ENCODE measurements around the gene CD1D.
"Not testable (repeated sequence)": the region's sequence is repeated elsewhere in the genome, so short reads cannot be mapped to it uniquely, and the experiment has no call there.

CD1D gene

DNA sequence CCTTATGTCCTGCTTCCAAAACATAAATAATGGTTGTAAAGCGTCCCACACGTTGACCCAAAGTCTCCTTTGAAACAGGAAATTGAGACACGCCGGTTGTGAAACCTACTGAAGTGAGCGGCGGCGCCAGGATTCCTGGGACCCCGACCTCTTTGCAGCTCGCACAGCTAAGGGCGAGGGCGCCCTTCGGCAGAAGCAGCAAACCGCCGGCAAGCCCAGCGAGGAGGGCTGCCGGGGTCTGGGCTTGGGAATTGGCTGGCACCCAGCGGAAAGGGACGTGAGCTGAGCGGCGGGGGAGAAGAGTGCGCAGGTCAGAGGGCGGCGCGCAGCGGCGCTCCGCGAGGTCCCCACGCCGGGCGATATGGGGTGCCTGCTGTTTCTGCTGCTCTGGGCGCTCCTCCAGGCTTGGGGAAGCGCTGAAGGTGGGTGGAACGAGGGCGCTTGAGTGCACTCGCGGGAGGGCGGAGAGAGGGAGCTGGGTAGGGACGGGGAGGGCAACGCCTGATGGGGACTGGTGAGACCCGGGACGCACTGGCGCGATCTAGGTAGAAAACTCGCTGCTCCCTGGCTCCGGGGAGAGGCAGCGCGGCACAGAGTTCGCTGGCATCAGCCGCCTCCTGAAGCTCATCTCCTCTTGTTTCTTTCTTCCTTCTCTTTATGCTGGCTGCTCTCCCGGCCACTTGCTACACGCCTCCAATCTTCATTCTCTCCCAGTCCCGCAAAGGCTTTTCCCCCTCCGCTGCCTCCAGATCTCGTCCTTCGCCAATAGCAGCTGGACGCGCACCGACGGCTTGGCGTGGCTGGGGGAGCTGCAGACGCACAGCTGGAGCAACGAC, at the start of gene CD1D:
CD1D (plus strand) TSS at position 155 of the 836 bp plus-strand sequence; CDS start at position 362, 207 bp downstream.
- DNase-seq (ENCODE audit: low read depth in 1 of 2, low spot score in 1 of 2), result no peak

DNA sequence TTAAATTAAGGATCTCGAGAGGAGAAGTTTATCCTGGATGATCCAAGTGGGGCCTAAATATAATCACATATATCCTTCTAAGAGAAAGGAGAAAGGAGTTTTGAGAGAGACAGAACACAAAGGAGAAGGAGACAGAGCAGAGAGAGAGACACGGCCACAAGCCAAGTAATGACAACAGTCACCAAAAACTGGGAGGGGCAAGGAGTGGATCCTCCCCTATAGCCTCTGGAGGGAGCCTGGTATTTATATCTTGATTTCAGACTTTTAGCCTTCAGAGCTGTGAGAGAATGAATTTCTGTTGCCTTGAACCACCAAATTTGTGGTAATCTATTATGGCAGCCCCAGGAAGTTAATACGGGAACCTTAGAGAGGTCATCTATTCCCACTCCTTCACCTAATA, 49.5 kb upstream of the CD1D start:
- DNase-seq (ENCODE audit: low read depth in 1 of 2, low spot score in 1 of 2), result no peak

DNA sequence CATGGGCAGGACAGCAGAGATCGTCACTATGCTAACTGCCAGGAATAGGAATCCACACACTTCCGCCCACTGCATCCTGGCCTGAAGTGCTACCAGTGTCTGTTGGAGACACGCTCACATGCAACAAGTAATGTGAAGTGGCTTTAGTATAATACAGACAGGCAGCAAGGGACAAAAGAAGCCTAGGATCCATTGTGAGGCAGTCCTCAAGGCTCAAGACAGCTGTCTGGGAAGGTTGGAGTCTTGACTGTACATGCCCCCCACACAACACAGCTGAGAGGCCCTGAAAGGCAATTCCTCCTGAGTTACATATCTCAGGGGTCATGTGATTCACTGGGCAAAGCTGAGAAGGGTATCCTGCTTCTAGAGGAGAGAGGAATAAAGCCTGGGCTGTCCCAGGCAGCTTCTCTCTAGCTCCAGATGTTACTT, 39.9 kb upstream of the CD1D start:
- no peak for DNase-seq (ENCODE audit: low read depth in 1 of 2, low spot score in 1 of 2)

DNA sequence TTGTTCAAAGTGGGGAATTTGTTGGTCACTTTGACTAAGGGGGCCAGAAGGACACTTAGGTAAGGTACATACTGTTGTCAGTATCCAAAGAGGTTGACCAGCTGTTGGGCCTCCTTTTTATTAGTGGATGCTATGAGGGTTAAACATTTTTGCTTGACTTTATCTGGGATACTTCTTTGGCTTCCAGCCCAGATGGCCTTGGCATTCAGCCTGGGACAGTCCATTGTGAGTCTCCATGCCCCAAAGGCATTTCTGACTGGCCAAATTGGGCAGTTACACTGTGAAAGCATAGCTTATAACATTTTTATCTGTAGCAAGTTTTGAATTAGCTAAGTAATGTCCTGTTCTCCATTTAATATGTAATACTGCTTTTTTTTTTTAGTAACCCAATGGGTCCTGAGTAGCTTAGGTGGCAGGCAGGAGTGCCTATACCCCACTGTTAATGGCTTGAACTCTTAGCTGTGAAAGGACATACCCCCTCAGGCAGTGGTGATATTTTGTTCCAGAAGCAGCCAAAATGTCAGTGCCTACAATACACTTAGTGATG, 35.4 kb upstream of the CD1D start:
- no peak for DNase-seq (ENCODE audit: low read depth in 1 of 2, low spot score in 1 of 2)

DNA sequence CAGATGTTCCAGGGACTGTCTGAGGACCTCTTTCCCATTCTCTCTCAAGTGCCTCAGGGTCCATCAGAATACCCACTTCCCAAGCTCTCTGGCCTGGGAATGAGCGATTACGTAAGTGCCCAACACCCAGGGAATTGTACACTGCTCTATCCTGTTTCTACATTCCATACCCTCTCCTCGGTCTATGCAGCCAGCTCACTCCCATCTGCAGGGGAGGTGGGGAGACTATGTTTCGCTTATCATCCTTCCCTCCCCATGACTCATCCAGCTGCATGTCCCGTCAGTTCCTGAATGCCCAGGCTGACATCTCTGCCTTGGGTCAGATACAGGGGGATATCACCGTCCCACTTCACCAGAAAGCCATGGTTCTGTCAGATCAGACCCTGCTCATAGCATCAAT, 34.5 kb upstream of the CD1D start:
- DNase-seq (ENCODE audit: low read depth in 1 of 2, low spot score in 1 of 2), result no peak

DNA sequence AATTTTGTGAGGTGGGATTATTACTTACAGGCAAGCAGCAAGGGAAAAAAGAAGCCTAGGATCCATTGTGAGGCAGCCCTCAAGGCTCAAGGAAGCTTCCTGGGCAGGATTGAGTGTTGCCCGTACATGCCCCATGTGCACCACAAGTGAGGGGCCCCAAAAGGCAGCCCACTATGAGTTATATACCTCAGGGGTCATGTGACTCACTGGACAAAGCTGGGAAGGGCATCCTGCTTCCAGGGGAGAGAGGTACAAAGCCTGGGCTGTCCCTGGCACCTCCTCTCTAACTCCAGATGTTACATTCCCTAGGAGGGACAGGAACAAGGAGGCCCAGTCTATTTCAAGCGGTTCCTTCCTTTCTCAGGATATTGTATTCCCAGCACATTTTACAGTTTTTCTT, 34.0 kb upstream of the CD1D start:
- no peak for DNase-seq (ENCODE audit: low read depth in 1 of 2, low spot score in 1 of 2)

DNA sequence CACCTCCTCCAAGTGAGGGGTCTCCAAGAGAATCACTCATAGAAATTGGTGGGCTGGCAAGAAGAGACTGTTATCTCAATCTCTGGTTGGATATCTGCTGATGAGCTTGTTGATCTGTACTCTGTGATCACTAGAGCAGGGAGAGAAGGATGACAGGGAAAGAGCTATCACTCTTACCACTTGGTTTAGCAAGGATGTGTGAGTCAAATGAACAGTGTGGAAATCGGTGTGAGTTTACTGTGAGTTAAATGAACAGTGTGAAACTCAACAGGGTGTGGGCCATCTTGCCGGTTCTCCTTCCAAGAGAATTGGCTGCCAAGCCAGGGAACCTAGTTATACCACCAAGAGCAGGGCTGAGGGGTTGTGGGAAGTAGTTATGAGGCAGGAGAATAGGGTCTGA, 33.3 kb upstream of the CD1D start:
- no peak for DNase-seq (ENCODE audit: low read depth in 1 of 2, low spot score in 1 of 2)

DNA sequence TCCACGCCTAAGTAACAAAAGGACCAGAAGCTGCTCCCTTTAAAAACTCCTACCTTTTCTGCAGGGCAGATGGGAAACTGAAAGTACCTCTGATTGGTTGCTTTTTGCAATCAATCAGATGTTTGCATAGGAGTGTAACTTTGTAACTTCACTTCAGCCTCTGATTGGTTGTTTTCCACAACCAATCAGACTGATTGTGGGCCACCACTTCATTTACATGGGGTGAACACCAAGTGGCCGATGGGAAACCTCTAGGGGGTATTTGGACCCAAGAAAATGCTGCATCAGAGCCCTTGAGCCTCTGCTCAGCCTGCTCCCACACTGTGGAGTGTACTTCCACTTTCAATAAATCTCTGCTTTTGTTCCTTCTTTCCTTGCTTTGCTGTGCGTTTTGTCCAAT, 32.8 kb upstream of the CD1D start:
- no peak for DNase-seq (ENCODE audit: low read depth in 1 of 2, low spot score in 1 of 2)

DNA sequence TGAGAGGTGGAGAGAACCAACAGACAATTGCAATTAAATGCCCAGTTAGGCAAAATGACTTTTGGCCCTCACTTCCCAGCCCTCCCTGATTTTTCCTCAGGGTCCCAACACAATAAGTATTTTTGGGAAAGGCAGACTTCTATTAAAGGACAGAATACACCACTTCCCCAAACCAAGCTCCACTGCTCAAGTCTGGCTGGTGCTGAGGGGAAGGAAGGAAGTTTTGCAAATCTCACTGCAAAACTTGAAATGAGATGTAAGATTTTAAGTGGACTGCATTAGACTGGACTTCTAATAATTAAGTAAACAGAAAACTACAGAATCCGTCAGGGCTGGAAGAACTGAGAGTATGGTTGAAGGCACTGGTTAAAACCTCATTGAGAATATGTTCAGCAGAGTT, 32.2 kb upstream of the CD1D start:
- no peak for DNase-seq (ENCODE audit: low read depth in 1 of 2, low spot score in 1 of 2)

DNA sequence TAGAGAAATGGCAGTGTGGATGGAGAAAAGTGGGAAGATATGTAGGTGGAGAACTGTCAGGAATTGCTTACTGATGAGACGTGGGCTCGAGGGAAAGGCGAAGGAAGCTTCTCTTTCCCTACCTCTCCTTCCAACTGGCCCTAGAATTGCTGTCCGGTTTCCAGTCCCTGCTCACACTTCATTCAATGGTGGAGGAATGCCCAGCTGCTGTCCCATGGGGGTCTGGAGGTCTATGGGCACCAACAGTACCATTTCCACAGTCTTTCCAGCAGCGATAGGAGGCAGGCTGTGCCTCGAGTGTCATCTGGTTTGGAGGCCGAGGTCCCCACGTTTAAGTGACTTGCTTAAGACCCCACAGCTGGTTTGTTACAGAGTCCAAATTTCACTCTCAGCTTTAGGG, 31.5 kb upstream of the CD1D start:
- no peak for DNase-seq (ENCODE audit: low read depth in 1 of 2, low spot score in 1 of 2)

DNA sequence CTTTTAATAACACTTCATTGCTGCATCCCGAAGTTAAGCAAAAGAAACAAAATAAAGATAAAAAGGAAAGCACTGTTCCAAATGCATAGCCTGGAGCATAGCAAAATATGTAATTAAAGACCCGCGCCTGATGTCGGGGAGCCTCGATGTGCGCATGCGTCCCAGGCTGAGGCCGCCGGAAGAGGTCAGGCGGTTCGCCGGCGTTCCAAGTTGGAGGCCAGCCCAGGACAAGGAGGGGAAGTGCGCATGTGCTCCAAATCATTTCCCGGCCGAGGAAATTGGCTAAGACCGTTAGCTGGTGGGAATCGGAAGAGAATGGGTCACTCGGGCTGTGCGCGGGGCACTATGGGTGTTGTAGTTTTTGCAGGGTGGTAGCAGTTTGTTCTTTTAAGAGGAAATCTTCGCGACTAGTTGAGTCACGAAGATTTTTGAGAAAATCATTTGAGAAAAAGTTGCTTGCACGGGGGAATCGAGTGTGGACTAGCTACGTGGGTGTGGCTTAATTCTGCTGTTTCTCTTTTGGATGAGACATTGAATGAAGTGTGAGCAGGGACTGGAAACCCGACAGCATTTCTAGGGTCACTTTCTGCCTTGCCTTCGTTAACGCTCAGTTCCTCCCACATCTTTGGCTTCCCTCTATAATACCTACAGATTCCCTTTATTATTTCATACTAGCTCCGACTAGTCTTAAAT, 31.0 kb upstream of the CD1D start:
- DNase-seq (ENCODE audit: low read depth in 1 of 2, low spot score in 1 of 2), result peak; percentile 11 to 55

DNA sequence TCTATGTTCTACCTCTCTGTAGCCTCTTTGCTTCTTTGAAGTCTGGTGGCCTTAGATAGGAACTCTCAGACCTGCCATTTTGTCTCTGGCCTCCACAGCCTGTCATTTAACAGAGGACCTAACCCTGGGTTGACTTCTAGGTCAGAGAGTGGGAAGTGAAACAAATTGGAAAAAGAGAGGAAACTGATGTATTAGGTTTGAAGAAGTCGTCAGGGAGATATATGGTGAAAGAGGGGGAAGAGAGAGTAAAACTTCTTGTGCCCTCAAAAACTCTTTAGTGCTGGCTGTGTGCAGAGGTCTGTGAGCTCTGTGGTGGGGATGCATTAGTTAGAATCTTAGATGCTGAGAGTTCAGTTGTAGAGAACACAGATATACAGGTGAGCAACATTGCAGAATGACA, 30.2 kb upstream of the CD1D start:
- no peak for DNase-seq (ENCODE audit: low read depth in 1 of 2, low spot score in 1 of 2)

DNA sequence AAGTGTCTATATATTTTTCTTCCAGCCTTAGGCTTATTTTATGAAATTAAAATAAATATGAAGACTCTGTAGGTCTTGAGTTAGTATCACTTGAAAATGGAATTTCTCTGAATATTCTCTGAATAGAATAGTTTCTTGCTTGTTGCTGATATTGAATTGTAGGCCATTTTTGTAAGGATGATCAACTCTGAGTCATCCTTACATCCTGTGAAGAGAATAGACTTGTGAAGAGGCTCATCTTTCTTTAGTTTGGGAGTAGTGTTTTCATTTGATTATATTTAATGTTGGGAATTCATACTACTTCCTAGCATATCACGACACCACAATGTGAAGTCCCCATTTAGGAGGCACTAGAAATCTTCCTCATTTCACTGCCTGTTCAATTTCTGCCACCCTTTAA, 27.5 kb upstream of the CD1D start:
- no peak for DNase-seq (ENCODE audit: low read depth in 1 of 2, low spot score in 1 of 2)

DNA sequence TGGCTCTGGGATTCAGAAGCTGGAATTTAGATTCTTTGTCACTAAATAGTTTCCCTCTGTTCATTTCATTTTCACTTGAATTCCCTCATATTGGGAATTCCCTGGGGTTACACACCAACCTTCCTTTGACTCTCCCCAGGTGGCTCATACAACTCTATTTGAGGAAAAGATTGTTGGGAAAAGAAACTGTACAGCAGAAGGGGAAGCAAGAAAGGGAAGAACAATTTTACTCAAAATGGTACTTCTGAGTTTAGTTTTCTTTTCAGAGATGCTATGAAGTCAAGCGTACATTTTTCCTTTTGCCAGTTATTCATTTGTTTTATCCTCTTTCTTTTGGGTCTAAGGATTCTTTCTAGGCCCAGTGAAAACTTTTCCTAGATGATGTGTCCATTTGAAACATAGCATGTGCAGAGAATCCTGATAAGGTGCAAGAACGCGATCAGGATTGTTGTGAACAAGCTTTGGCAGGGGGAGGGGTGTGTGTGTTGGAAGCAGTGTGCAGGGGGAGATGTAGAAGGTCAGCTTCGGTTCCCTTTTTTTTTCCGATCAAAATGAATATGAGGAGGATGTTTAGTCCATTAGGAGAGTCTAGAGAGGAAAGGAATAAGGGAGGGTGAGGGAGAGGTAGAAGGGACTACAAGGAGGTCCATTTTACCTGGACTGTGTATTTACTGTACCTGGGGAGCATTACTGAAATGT, 26.8 kb upstream of the CD1D start:
- DNase-seq (ENCODE audit: low read depth in 1 of 2, low spot score in 1 of 2), result no peak

DNA sequence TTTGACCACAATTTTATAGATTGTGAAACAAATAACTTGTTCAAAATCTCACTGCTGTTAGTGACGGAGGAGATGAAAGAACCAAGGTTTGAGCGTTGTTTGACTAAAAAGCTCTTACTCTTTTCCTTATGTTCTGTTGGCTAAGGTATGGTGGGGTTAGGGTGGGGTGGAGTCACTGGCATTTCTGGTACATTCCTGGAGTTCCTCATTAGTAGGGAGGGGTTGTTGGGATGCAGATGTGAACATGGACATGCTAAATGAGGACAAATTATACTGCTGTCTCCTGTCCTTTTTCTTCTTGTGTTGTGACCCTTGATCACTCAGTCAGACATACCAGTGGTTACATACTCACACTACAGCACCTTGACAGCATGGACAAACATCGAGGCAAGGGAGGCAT, 26.2 kb upstream of the CD1D start:
- DNase-seq (ENCODE audit: low read depth in 1 of 2, low spot score in 1 of 2), result no peak

DNA sequence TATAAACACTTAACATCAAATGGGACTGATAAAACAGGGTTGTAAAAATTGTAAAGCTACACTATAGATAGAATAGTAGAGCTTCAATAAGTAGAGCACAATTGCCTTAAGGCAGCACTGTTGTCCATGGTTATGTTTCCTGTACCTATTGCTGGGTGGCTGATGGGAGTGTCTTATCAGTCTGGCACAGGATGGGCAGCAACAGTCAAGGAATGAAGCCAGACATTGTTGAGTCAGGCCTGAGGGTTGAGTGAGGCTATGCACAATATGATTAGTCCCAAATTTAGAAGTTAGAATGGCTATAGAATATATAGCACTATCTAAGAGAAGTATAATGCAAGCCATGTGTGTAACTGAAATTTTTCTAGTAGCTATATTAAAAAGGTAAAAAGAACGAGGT, 25.0 kb upstream of the CD1D start:
- no peak for DNase-seq (ENCODE audit: low read depth in 1 of 2, low spot score in 1 of 2)

DNA sequence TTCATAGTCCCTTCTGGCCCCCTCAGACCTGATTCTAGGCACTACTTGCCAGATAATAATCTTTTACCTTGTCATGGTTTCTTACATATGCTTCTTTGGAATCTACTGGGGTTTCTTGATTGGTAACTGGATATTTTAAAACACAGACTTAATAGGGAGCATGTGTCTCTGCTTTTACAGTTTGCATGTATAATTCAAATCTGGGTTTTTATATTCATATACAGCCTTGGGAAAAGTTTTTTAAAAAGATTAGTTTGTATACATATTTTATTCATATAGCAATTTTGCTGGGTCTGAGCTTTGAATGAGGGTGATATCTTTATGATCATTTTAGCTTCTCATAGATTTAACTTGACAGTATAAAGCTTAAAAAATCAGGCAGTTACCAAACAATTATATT, 21.1 kb upstream of the CD1D start:
- DNase-seq (ENCODE audit: low read depth in 1 of 2, low spot score in 1 of 2), result no peak

DNA sequence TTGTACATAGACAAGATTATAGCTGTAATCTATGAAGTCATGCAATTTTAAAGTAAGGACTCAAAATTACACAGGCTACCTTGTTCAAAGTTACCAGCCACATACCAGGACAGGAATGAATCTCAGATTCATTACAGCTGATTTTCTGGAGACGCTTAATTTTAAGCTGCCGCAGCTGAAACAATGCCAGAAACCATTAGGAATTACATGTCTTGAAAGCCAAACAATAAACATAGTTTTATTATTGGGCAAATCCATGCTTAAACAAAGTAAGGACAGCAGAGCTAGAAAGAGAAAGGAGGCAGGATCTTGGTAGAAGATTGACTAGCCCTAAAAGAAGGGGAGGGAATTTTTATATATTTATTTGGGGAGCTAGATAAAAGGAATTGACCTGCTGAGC, 19.2 kb upstream of the CD1D start:
- no peak for DNase-seq (ENCODE audit: low read depth in 1 of 2, low spot score in 1 of 2)

DNA sequence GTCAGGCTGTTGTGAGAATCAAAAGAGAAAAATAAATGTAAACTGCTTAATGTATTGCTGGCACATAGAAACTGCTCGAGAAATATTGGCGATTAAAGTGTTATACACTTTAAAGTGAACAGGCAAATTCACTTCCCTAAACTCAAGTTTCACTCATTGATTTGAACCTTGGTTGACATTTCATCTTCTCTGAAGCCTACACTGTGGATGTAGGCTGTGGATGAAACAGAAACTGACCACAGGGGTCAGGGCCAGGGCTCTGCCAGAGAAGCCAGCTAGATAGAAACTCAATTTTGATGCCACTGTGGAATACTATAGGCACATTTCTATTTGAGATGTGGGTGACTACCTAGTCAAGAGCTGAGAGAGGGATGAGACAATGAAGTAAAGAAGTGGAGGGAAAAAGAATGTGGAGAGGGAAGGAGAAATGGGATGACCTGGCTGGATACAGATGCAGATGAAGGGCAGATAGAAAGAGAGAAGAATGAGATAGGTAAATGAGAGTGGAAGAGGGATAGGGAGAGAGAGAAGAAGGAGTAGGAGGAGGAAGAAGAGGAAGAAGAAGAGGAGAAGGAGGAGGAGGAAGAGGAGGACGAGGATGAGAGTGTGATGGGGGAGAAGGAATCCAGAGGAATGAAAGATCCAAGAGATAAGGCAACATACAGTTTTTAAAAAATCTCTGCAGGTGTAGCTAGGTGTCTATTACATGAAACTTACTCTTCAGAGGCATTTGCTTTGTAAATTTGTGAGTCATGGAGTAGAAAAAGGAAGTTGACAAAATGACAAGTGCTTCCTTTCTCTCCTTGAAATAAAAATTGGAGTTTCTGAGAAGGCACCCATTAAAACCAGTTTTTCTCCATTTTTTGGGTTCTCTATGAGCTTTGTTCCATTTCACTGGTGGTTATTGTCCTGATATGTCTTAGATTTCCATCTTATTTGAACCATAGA, 17.4 kb upstream of the CD1D start:
- no peak for DNase-seq (ENCODE audit: low read depth in 1 of 2, low spot score in 1 of 2)

DNA sequence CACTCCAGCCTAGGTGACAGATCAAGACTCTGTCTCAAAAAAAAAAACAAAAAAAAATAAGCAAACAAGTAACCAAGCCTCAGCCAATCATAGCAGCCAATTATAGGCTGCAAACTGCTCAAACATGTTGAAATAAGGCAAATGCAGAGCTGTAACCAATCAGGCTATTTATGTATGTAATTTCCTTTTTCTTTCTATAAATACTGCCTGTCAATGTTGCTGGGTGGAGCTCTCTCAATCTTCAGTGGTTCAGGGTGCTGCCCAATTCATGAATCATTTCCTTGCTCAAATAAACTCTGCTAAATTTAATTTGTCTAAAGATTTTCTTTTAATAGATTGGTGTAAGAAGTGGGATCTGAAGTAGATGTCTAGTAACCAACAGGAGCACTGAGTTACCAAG, 11.6 kb upstream of the CD1D start:
- no peak for DNase-seq (ENCODE audit: low read depth in 1 of 2, low spot score in 1 of 2)

DNA sequence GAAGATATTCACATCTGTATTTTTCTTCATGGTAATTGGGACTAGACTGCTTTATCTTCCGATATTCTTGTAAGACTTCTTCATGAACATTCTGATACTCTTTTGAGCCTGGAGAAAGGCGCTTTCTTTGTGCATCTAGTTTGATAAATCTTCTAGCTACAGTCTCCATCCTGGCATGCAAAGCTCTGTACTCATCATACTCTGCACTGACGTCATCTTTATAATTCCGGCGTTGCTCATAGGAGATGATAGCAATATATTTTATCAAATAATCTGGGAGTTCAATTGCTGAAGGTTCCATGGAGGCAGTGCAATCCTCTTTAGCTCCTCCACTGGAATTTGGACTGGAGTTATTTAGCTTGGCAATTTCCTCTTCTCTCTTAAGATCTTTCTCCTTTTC, 4.8 kb upstream of the CD1D start:
- DNase-seq (ENCODE audit: low read depth in 1 of 2, low spot score in 1 of 2), result not testable (repeated sequence)

Data from stimulated activated CD4-positive, alpha-beta T cell treated with anti-CD3 and anti-CD28 coated beads, Interleukin-15, amount 100 ng/mL, for 1 hour (primary cell).